ENCODE data around the gene PUS1.
"Not testable (repeated sequence)": the region's sequence is repeated elsewhere in the genome, so short reads cannot be mapped to it uniquely, and the experiment has no call there.

Gene PUS1

DNA sequence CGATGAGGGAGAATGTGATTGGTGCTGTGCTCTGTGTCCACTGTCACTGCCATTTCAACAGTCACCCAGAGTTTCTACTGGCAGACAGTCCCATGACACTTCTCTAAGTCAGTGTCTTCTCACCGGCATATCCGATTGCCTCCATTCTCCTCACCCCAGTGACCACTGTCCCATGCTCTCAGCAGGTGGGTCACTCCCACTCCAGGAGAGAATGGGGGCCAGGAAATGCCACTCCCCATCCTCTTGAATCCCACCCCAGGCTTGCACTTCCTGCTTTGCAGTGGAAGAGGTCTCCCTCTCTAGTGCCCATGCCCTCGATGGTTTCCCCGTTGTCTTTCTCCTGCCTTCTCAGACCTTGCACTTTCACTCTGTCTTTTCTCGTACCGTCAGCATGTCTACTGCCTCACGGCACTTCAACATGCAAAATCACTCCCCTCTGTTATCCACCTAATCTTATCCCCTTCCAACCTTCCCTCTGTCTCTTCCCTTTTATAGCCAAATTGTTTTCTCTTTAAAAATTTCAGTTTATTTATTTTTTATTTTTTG, 18.5 kb downstream of the PUS1 start:
- DNase-seq, result no peak

DNA sequence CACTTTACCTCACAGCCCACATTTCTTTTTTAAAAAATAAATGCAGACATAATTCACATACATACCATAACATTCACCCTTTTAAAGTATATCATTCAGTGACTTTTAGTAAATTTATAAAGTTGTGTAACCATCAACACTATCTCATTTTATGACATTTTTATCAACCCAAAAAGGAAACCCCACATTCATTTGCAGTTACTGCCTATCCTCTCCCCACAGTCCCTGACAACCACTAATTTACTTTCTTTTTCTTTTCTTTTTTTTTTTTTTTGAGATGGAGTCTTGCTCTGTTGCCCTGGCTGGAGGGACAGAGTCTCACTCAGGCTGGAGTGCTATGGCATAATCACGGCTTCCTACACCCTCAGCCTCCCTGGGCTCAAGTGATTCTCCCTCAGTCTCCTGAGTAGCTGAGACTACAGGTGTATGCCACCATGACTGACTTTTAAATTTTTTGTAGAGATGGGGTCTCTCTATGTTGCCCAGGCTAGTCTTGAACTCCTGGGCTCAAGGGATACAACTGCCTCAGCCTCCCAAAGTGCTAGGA, 19.2 kb downstream of the PUS1 start:
- H3K4me1 Mint-ChIP-seq, result peaks cover 15 to 20% of the 10 kb centered on the region in 2 donors
- no peaks in the 10 kb centered on the region for H3K9me3 Mint-ChIP-seq
- no peak overlapping the region for H3K4me3 Mint-ChIP-seq
- DNase-seq (no peak), ATAC-seq (replicated peaks) (no peak)
- no peaks in the 10 kb centered on the region for H3K27me3 Mint-ChIP-seq
- peaks cover 17 to 18% of the 10 kb centered on the region in 2 donors for H3K36me3 Mint-ChIP-seq
- H3K27ac Mint-ChIP-seq, result no peak overlapping the region

More for the DNA sequence above, 18.5 kb downstream of the PUS1 start:
- peaks cover 11 to 13% of the 10 kb centered on the region in 2 donors for H3K4me1 Mint-ChIP-seq
- peaks cover 23 to 24% of the 10 kb centered on the region in 2 donors for H3K36me3 Mint-ChIP-seq
- H3K27me3 Mint-ChIP-seq, result no peaks in the 10 kb centered on the region
- no peak for ATAC-seq (replicated peaks)
- H3K9me3 Mint-ChIP-seq, result no peaks in the 10 kb centered on the region
- no peak overlapping the region for H3K4me3 Mint-ChIP-seq
- H3K27ac Mint-ChIP-seq, result peak overlapping the region; percentile 34

DNA sequence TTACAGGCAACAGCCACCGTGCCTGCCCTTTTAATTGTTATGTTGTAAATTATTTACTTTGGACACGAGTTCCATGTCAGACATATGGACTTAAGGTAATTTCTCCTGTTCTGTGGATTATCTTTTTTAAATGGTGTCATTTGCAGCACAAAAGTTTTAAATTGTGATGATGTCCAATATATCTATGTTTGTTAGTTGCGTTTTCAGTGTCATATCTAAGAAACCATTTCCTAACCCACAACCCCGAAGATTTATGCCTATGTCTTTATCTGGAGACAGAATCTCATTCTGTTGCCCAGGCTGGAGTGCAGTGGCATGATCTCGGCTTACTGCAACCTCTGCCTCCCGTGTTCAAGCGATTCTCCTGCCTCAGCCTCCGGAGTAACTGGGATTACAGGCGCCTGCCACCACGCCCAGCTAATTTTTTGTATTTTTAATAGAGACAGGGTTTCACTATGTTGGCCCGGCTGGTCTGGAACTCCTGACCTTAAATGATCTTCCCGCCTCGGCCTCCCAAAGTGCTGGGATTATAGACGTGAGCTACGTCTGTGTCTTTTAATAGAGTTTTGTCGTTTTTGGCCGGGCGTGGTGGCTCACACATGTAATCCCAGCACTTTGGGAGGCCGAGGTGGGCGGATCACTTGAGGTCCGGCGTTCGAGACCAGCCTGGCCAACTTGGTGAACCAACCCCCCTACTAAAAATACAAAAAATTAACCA, 19.8 kb downstream of the PUS1 start:
- H3K27me3 Mint-ChIP-seq; H3K9me3 Mint-ChIP-seq; DNase-seq; ATAC-seq (replicated peaks): not testable (repeated sequence)
- H3K27ac Mint-ChIP-seq, result peak overlapping the region; percentile 82
- H3K36me3 Mint-ChIP-seq, result peaks cover 12 to 13% of the 10 kb centered on the region in 2 donors
- peaks cover 16 to 21% of the 10 kb centered on the region in 2 donors for H3K4me1 Mint-ChIP-seq
- peak overlapping the region; percentile 76 to 81 for H3K4me3 Mint-ChIP-seq

DNA sequence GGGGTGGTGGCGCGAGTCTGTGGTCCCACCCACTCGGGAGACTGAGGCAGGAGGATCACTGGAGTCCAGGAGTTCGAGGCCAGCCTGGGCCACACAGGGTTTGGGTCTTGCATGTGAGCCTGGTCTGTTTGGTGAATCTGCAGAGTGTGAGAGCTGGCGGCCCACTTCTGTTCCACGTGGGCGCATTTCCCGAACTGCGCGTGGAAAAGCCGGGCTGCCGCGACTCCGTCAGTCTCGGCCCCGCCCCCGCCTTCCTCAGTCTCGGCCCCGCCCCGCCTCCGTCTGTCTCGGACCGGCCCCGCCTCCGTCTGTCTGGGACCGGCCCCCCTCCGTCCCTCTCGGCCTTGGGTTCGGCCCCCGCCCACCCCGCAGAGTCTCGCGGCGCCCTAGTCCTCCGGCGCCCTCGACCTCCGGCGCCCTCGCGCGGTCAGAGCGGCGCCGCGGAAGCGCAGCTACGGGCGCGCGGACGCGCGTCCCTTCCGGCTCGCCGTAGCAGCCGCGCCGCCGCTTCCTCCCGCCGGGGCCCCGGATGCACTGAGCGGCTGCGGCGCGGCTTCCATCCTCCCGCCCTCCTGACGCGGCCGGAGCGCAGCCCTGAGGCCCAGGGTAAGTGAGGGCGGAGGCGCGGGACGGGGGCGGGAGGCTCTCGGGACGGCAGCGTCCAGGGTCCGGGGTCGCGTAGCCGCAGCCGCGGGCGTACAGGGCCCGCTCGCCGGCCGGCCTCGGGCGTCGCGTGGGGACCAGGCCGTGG, 20.5 kb downstream of the PUS1 start, which contains the start of gene EP400:
EP400 (plus strand) TSS at position 512 of the 751 bp plus-strand sequence. CDS start 10,678 bp downstream, outside the sequence.
- Mint-ChIP-seq H3K9me3 (no peaks in the 10 kb centered on the region), H3K4me3 (peak within 1 kb of the TSS; percentile 88 to 91), H3K4me1 (peaks cover 16 to 22% of the 10 kb centered on the region in 2 donors), H3K27ac (peak within 1 kb of the TSS; percentile 96), H3K27me3 (no peaks in the 10 kb centered on the region), H3K36me3 (peaks cover 7% of the 10 kb centered on the region in 2 donors)
- ATAC-seq (replicated peaks), result peak; percentile 92 to 93
- DNase-seq, result peak; percentile 88

DNA sequence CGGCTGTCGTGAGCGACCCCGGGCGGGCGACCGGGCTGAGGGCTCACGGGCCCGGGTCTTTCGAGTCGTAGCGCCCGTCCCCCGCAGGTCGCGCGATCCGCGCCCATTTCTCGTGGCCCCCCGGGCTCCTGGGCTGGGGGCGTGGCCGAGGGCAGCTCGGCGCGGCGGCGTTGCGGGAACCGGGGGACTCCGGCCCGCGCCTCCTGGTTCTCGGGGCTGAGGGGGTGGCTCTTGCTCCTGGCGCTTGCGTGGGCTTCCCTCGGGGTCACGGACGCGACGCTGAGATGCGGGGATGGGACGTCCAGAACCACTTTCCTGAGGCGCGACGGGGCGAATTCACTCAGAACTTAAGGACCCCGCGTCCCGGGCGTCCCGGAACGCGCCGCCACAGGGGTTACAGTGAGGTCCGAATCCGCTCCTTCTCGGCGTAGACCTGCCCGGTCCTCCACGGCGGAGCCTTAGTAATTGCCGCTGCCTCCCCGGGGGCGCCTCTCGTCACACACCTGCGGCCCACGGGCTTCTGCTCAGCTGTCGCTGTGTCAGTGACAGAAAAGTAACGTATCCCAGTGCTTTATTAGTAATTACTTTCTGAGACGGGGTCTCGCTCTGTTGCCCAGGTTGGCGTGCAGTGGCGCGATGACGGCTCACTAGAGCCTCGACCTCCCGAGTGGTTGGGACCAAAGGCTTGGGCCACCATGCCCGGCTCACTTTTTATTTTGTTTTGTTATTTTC, 21.3 kb downstream of the PUS1 start:
- Mint-ChIP-seq H3K27ac (peak overlapping the region; percentile 96), H3K4me3 (peak overlapping the region; percentile 88 to 91), H3K27me3 (no peaks in the 10 kb centered on the region), H3K4me1 (peaks cover 14 to 28% of the 10 kb centered on the region in 2 donors), H3K9me3 (no peaks in the 10 kb centered on the region), H3K36me3 (peaks cover 0 to 1% of the 10 kb centered on the region in 2 donors)
- ATAC-seq (replicated peaks), result peak; percentile 44 to 49
- peak; percentile 43 for DNase-seq

DNA sequence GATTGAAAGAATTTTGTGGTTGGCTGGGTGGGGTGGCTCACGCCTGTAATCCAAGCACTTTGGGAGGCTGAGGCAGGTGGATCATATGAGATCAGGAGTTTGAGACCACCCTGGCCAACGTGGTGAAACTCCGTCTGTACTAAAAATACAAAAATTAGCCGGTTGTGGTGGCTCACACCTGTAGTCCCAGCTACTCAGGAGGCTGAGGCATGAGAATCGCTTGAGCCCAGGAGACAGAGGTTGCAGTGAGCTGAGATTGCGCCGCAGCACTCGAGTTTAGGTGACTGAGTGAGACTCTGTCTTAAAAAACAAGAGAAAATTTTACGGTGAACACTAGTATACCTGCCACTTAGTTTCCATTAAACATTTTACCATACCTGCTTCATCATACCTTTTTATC, 24.7 kb downstream of the PUS1 start:
- peaks cover 30 to 51% of the 10 kb centered on the region in 2 donors for H3K4me1 Mint-ChIP-seq

DNA sequence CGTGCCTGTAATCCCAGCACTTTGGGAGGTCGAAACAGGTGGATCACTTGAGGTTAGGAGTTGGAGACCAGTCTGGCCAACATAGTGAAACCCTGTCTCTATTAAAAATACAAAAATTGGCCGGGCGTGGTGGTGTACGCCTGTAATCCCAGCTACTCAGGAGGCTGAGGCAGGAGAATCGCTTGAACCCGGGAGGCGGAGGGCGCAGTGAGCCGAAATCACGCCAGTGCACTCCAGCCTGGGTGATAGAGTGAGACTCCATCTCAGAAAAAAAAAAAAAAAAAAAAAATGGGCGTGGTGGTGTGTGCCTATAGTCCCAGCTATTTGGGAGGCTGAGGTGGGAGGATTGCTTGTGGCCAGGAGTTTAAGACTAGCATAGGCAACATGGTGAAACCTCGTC, 25.4 kb downstream of the PUS1 start:
- DNase-seq; H3K36me3 Mint-ChIP-seq; H3K27me3 Mint-ChIP-seq; ATAC-seq (replicated peaks); H3K4me3 Mint-ChIP-seq; H3K27ac Mint-ChIP-seq; H3K9me3 Mint-ChIP-seq: not testable (repeated sequence)
- H3K4me1 Mint-ChIP-seq, result peaks cover 36 to 57% of the 10 kb centered on the region in 2 donors

More for the DNA sequence above, 24.7 kb downstream of the PUS1 start:
- H3K27ac Mint-ChIP-seq; DNase-seq; H3K9me3 Mint-ChIP-seq; H3K27me3 Mint-ChIP-seq; ATAC-seq (replicated peaks); H3K4me3 Mint-ChIP-seq; H3K36me3 Mint-ChIP-seq: not testable (repeated sequence)

DNA sequence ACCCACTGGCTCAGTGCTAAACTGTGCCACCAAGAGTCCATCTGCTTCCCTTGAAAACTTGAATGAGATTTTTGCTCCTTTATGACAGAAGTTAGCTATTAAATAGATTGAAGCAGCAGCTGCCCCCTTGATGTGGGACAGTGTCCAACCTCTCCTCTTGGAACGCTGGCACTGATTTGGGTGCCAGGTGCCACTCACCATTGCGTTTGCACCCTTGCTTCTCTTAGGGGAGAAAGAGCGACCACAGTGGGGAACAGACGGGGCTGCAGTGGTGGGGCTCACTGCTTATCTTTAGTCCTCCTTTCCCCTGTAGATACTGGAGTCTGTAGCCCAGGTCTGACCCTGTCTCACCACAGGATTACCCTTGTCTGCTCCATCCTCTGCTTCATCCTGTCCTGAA, 30.0 kb downstream of the PUS1 start:
- Mint-ChIP-seq H3K4me3 (no peak overlapping the region), H3K27me3 (no peaks in the 10 kb centered on the region), H3K36me3 (peaks cover 6 to 21% of the 10 kb centered on the region in 2 donors), H3K4me1 (peaks cover 36 to 75% of the 10 kb centered on the region in 2 donors), H3K9me3 (no peaks in the 10 kb centered on the region), H3K27ac (peak overlapping the region; percentile 26)
- ATAC-seq (replicated peaks) (no peak), DNase-seq (no peak)

DNA sequence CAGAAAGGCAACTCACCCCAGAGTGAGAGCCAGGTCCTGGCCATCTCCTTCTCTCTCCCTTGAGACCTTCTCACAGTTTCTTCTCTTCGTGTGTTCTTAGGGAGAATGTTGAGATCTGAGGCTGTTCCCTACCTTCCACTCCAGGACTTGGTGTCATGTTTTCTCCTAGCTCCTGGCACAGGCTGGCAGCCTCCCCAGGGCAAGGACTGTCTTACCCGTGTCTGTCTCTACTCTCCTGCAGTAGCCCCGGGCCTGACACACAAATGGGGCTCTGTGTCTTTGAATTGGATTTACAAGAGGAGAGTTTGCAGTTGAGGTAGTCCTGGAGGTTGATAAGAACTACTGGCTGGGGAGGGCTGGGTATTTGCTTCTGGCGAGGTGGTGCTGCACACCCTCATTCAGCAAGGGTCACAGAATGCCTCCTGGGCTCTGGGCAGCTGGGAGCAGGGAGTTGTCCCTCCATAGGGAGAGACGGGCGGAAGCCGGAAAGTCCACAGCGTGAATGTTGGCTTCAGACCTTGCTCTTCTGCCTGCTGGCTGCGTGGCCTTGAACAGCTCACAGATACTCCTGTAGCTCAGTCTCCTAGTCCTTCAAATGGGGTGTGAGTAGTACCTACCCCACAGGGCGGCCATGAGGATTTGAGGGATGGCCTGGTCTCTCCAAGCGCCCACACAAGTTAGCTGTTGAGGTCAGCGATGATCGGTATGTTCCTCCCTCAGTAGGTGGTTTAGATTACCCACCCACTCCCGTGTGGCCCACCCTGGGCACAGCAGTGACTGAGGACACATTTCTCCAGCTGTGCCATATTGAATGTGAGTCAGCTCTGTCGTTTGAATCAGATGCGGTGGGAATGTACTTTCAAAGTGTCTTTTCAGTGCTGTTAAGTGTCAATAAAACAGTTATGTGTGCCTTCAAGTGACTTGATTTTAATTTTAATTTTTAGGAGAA, 30.8 kb downstream of the PUS1 start:
- H3K4me1 Mint-ChIP-seq, result peaks cover 39 to 74% of the 10 kb centered on the region in 2 donors
- H3K36me3 Mint-ChIP-seq, result peaks cover 6 to 25% of the 10 kb centered on the region in 2 donors
- ATAC-seq (replicated peaks), result no peak
- H3K4me3 Mint-ChIP-seq, result no peak overlapping the region
- H3K27ac Mint-ChIP-seq, result peak overlapping the region; percentile 26
- no peaks in the 10 kb centered on the region for H3K27me3 Mint-ChIP-seq
- DNase-seq, result no peak
- no peaks in the 10 kb centered on the region for H3K9me3 Mint-ChIP-seq

DNA sequence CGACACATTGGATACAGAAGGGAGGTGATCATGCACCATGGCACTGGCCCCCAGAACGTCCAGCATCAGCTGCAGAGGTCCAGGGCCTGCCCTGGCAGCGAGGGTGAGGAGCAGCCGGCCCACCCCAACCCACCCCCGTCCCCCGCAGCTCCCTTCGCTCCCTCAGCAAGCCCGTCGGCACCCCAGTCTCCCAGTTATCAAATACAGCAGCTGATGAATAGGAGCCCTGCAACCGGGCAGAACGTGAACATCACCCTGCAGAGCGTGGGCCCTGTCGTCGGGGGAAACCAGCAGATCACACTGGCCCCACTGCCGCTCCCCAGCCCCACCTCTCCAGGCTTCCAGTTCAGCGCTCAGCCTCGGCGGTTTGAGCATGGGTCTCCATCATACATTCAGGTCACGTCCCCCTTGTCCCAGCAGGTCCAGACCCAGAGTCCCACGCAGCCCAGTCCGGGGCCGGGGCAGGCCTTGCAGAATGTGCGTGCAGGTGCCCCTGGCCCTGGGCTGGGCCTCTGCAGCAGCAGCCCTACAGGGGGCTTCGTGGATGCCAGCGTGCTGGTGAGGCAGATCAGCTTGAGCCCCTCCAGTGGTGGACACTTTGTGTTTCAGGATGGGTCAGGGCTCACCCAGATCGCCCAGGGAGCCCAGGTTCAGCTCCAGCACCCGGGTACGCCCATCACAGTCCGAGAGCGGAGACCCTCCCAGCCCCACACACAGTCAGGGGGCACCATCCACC, 31.7 kb downstream of the PUS1 start:
- not testable (repeated sequence) for ATAC-seq (replicated peaks); H3K27me3 Mint-ChIP-seq; DNase-seq; H3K4me3 Mint-ChIP-seq; H3K27ac Mint-ChIP-seq; H3K9me3 Mint-ChIP-seq
- Mint-ChIP-seq H3K36me3 (peaks cover 6 to 29% of the 10 kb centered on the region in 2 donors), H3K4me1 (peaks cover 37 to 70% of the 10 kb centered on the region in 2 donors)

DNA sequence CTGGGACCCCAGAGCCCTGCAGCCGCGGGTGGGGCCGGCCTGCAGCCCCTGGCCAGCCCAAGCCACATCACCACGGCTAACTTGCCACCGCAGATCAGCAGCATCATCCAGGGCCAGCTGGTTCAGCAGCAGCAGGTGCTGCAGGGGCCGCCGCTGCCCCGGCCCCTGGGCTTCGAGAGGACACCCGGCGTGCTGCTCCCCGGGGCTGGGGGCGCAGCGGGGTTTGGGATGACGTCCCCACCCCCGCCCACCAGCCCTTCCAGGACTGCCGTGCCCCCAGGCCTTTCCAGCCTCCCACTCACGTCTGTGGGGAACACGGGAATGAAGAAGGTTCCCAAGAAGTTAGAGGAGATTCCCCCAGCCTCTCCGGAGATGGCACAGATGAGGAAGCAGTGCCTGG, 32.3 kb downstream of the PUS1 start:
- H3K9me3 Mint-ChIP-seq; H3K27ac Mint-ChIP-seq; DNase-seq; ATAC-seq (replicated peaks); H3K27me3 Mint-ChIP-seq; H3K4me3 Mint-ChIP-seq: not testable (repeated sequence)
- H3K4me1 Mint-ChIP-seq, result peaks cover 33 to 64% of the 10 kb centered on the region in 2 donors
- peaks cover 6 to 26% of the 10 kb centered on the region in 2 donors for H3K36me3 Mint-ChIP-seq

DNA sequence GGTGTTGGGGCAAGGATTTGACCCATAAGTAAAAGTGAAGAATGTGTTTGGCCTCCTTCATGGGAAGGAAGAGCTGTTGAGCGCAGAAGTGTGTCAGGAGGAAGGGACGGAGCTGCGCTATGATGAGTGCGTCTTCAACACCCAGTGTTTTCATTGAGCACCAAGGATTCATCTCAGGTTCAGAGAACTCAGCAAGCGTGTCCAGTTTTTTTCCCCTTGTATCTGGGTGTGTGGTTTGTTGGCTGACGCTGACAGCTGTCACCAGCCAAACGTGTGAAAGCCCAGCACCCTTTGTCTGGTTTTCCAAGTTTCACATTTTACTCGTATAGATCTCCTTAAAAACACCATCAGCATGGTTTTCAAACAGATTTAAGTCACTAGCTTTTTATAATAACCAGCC, 33.0 kb downstream of the PUS1 start:
- no peaks in the 10 kb centered on the region for H3K27me3 Mint-ChIP-seq
- peaks cover 6 to 26% of the 10 kb centered on the region in 2 donors for H3K36me3 Mint-ChIP-seq
- H3K9me3 Mint-ChIP-seq, result no peaks in the 10 kb centered on the region
- DNase-seq, result no peak
- H3K4me1 Mint-ChIP-seq, result peaks cover 31 to 62% of the 10 kb centered on the region in 2 donors
- ATAC-seq (replicated peaks), result no peak
- H3K4me3 Mint-ChIP-seq, result no peak overlapping the region
- H3K27ac Mint-ChIP-seq, result no peak overlapping the region

Measured in stimulated activated naive B cell treated with anti-CD40 and anti-IgM and Interleukin-4, amounts not matched to agents 10 μg/mL and 1 μg/mL and 100 μg/mL, for 72 hours (primary cell).